Measurements from ENCODE around the gene CHST10.
"Not testable (repeated sequence)": the region's sequence is repeated elsewhere in the genome, so short reads cannot be mapped to it uniquely, and the experiment has no call there.

The CHST10 gene

GRCh38 chr2:100391735-100392515 lies 25.5 kb downstream of the CHST10 start:
- DNase-seq = no peak

- DNase-seq = no peak
These were observed 27.2 kb downstream of the CHST10 start for GRCh38 chr2:100390001-100390940.

- DNase-seq = no peak
These were observed 28.8 kb downstream of the CHST10 start for GRCh38 chr2:100388703-100389102.

- DNase-seq = no peak
These were observed 33.5 kb downstream of the CHST10 start for GRCh38 chr2:100383954-100384353.

GRCh38 chr2:100383306-100383705 lies 34.2 kb downstream of the CHST10 start:
- no peak for DNase-seq

GRCh38 chr2:100381240-100381639 lies 36.2 kb downstream of the CHST10 start:
- DNase-seq = peak; percentile 72

- DNase-seq = no peak
These were observed 36.8 kb downstream of the CHST10 start for GRCh38 chr2:100380681-100381080.

GRCh38 chr2:100376836-100377235 lies 40.6 kb downstream of the CHST10 start:
- no peak for DNase-seq

- no peak for DNase-seq
These were observed 50.3 kb downstream of the CHST10 start for GRCh38 chr2:100367163-100367562.

GRCh38 chr2:100365434-100365833 lies 52.0 kb downstream of the CHST10 start:
- DNase-seq = peak; percentile 92

GRCh38 chr2:100362269-100362668 lies 55.2 kb downstream of the CHST10 start:
- DNase-seq = not testable (repeated sequence)

- no peak for DNase-seq
These were observed 57.9 kb downstream of the CHST10 start for GRCh38 chr2:100359576-100359975.

- DNase-seq = no peak
These were observed 58.9 kb downstream of the CHST10 start for GRCh38 chr2:100358554-100358953.

GRCh38 chr2:100352521-100352920 lies 64.9 kb downstream of the CHST10 start:
- DNase-seq = no peak

GRCh38 chr2:100350661-100351185 lies 66.7 kb downstream of the CHST10 start:
- no peak for DNase-seq

GRCh38 chr2:100345144-100345543 lies 72.3 kb downstream of the CHST10 start:
- DNase-seq = not testable (repeated sequence)

GRCh38 chr2:100344433-100344832 lies 73.0 kb downstream of the CHST10 start:
- no peak for DNase-seq

GRCh38 chr2:100342466-100342865 lies 75.0 kb downstream of the CHST10 start:
- not testable (repeated sequence) for DNase-seq

Data from fibroblast of upper back skin (primary cell).